Measurements from ENCODE around the gene ADGRL2.
A peak's percentile ranks its signal among the peaks of the same experiment; 100 is the strongest.

Gene ADGRL2

GRCh38 chr1:81894867-81895266 lies 94.1 kb downstream of the ADGRL2 start:
- Histone ChIP-seq H3K27me3 (replicated peaks) (no peaks in the 10 kb centered on the region), H3K36me3 (replicated peaks) (no peaks in the 10 kb centered on the region), H3K4me3 (ENCODE audit: low read depth, low read length) (no peak overlapping the region), H3K27ac (no peak overlapping the region)
- in situ Hi-C loops (cut with HindIII; ENCODE audit: low pct_ligation_motif_present, low sequenced_read_pairs) = no loop called here
- TF ChIP-seq CTCF (IDR thresholded peaks at IDR 0.05; ENCODE audit: low read depth, low read length, missing control alignments) = no peak
- DNase-seq = peak; percentile 5

GRCh38 chr1:81899214-81899821 lies 98.6 kb downstream of the ADGRL2 start:
- Histone ChIP-seq H3K4me3 (ENCODE audit: low read depth, low read length) (no peak overlapping the region), H3K36me3 (replicated peaks) (no peaks in the 10 kb centered on the region), H3K27me3 (replicated peaks) (no peaks in the 10 kb centered on the region), H3K27ac (no peak overlapping the region)
- in situ Hi-C loops (cut with HindIII; ENCODE audit: low pct_ligation_motif_present, low sequenced_read_pairs) = no loop called here
- DNase-seq = no peak
- TF ChIP-seq CTCF (IDR thresholded peaks at IDR 0.05; ENCODE audit: low read depth, low read length, missing control alignments) = no peak

GRCh38 chr1:81907575-81907974 lies 106.8 kb downstream of the ADGRL2 start:
- no peak for DNase-seq
- in situ Hi-C loops (cut with HindIII; ENCODE audit: low pct_ligation_motif_present, low sequenced_read_pairs) = no loop called here

GRCh38 chr1:81912383-81912782 lies 111.6 kb downstream of the ADGRL2 start:
- in situ Hi-C loops (cut with HindIII; ENCODE audit: low pct_ligation_motif_present, low sequenced_read_pairs) = no loop called here
- Histone ChIP-seq H3K27ac (no peak overlapping the region), H3K36me3 (replicated peaks) (no peaks in the 10 kb centered on the region), H3K27me3 (replicated peaks) (no peaks in the 10 kb centered on the region), H3K4me3 (ENCODE audit: low read depth, low read length) (no peak overlapping the region)
- TF ChIP-seq CTCF (IDR thresholded peaks at IDR 0.05; ENCODE audit: low read depth, low read length, missing control alignments) = no peak
- DNase-seq = no peak

More at GRCh38 chr1:81907575-81907974, 106.8 kb downstream of the ADGRL2 start:
- Histone ChIP-seq H3K4me3 (ENCODE audit: low read depth, low read length) (no peak overlapping the region), H3K36me3 (replicated peaks) (no peaks in the 10 kb centered on the region), H3K27me3 (replicated peaks) (no peaks in the 10 kb centered on the region), H3K27ac (no peak overlapping the region)
- no peak for TF ChIP-seq CTCF (IDR thresholded peaks at IDR 0.05; ENCODE audit: low read depth, low read length, missing control alignments)

- no peak for DNase-seq
- H3K27me3 ChIP-seq (replicated peaks) = no peaks in the 10 kb centered on the region
- H3K27ac ChIP-seq = no peak overlapping the region
- in situ Hi-C loops (cut with HindIII; ENCODE audit: low pct_ligation_motif_present, low sequenced_read_pairs) = no loop called here
- no peak overlapping the region for H3K4me3 ChIP-seq (ENCODE audit: low read depth, low read length)
- no peaks in the 10 kb centered on the region for H3K36me3 ChIP-seq (replicated peaks)
- no peak for TF ChIP-seq CTCF (IDR thresholded peaks at IDR 0.05; ENCODE audit: low read depth, low read length, missing control alignments)
Observed at GRCh38 chr1:81915937-81916336, 115.2 kb downstream of the ADGRL2 start.

GRCh38 chr1:81920245-81920740 lies 119.6 kb downstream of the ADGRL2 start:
- Histone ChIP-seq H3K36me3 (replicated peaks) (no peaks in the 10 kb centered on the region), H3K27me3 (replicated peaks) (no peaks in the 10 kb centered on the region), H3K27ac (peak overlapping the region; percentile 1), H3K4me3 (ENCODE audit: low read depth, low read length) (peak overlapping the region; percentile 3)
- no peak for TF ChIP-seq CTCF (IDR thresholded peaks at IDR 0.05; ENCODE audit: low read depth, low read length, missing control alignments)
- DNase-seq = peak; percentile 72
- in situ Hi-C loops (cut with HindIII; ENCODE audit: low pct_ligation_motif_present, low sequenced_read_pairs) = no loop called here

Data from brain microvascular endothelial cell (primary cell).